Endometrial microvascular endothelial cells (primary cell): ENCODE results near the gene HMGXB4. TPM values are rescaled to one million over a fixed set of nuclear protein-coding genes. Genes with fewer than 3 reads are reported as not detected.
"Not testable (repeated sequence)": the region's sequence is repeated elsewhere in the genome, so short reads cannot be mapped to it uniquely, and the experiment has no call there.

Source experiments
- in situ Hi-C: cut with HindIII; loops from 2 replicates; pipeline ENCODE4 v1.10.0; 2017; ENCODE audit warnings: low sequenced_read_pairs, low pct_unique_long_range_greater_than_20kb; ENCODE audit errors: inconsistent ontology term
- total RNA-seq: library from RNA; depleted of rRNA; stranded (reverse); fragments of >200 nt; gene quantifications from one replicate; pipeline ENCODE4 v1.2.3, GENCODE V29; 2015; ENCODE audit errors: inconsistent ontology term

The HMGXB4 gene
- total RNA-seq, 1 donor from 2014 or later = 12.9 TPM

DNA sequence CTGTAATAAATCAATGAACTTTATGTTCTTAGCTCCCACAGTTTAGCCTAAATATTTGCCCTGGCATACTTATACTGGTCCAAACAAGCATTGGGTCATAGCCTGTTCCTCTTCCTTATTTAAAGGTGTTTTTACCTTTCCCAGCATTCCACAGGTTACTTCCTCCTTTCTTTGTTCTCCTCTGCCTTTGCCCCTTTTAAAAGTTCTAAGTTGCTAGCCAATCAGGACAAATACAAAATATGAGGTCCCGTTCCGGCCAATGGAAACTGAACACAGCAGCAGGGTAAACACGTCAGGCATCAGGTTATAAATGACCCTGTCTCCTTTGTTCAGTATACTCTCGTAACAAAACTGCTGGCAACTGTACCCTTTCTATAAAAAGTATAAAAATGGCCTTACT, 12.8 kb upstream of the HMGXB4 start:
- in situ Hi-C loops = not testable (repeated sequence)

DNA sequence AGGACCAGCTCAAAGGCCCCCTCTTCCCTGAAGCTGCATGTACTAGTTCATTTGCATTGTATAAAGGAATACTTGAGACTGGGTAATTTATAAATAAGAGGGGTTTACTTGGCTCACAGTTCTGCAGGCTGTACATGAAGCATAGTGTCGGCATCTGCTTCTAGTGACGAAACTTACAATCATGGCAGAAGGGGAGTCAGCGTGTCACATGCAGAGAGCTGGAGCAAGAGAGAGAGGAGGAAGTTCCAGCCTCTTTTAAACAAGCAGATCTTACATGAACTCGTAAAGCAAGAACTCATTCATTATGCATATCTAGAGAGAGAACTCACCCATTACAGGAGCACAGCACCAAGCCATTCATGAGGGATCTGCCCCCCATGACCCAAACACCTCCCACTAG, 7.1 kb upstream of the HMGXB4 start:
- in situ Hi-C loops = no loop called here

DNA sequence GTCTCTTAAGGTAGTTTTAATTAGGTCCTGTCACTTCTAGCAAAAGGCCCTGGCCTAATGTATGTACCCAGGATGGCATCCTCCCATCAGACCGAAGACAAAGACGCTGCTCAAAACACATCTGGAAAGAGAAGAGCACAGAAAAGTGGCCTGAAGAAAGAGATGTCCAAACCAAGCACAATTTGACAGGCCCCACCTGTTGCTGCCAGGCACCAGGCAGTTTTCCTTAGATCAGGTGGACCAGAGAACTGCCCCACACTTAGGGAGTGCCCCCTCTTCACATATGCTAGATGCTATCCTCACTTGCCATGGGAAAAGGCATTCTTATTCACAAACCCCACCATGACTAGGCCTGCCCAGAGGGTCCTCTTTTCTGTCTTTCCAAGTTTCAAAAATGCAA, 3.3 kb upstream of the HMGXB4 start:
- in situ Hi-C loops = no loop called here

DNA sequence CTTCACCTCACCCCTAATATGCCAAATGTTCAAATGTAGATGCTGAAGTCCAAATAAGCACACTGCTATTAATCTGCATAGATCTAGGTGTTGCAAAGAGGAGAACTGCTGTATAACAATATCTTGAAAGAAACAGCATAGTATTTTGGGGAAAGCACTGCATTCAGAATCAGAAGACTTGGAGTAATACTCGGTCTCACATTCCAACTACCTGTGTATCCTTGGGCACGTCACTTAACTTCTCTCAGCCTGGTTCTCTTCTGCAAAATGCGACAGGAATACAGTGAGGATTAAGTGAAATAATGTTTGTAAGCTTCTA, 332 bp upstream of the HMGXB4 start:
- in situ Hi-C loops = no loop called here

DNA sequence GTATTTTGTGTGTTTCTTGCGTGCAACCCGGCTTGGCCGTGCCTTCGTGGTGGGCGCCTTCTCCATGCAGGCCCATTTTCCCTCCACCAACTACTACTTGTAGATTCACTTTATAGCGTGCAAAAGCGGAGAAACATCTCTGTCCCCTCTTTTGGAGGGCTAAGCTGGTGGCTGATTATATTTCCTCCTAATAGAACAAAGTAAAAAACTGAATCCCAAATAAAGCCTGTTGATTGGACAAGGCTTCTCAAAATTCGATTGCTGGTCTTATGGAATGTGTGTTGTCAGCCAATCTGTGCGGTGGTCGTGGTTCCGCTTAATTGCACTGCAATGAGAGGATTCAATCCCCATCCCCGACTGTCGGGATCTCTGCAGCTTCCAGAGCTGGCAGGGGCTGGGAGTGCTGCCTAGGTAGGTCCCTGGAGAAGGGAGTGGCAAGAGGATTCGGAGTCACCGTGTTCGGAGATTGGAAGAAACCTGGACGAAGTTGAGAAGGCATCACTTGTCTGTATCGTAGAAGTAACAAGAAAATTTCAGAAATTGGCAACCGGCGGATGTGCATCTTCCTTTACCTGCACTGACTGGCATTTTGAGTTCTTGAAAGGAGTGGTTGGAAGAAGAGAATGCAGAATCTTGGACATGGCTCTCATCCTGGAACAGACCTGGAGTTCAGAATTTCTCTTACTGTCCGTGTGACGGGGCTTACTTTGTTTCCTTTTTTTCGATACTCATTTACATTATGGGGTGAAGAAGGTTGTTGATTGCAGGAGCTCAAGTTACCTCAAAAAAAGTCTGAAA, 1.1 kb downstream of the HMGXB4 start:
- in situ Hi-C loops = no loop called here

DNA sequence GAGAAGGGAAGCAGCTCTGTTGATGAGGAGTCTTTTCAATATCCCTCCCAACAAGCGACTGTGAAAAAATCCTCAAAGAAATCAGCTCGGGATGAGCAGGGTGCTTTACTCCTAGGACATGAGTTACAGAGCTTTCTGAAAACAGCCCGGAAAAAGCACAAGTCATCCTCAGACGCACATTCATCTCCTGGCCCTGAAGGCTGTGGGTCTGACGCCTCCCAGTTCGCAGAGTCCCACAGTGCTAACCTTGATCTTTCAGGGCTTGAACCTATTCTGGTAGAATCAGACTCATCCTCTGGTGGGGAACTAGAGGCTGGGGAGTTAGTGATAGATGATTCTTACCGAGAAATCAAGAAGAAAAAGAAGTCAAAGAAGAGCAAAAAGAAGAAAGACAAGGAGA, 7.7 kb downstream of the HMGXB4 start:
- in situ Hi-C loops = no loop called here

DNA sequence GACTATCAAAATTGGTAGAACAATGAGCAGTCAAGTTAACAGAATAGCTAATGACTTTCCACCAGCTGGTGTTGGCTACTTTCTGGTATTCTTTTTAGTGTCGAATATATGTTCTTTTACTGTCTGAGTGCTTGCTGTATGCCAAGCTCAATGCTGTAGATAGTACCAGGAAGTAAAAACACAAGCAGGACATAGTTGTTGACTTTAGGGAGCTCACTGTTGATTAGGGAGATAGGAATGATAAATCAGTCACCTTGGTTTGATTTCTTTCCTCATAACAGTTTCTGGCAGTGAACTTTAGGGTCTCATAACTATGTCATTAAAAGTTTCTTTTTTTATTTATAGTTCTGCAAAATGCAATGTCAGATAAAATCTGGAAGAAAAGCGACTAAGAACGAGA, 9.0 kb downstream of the HMGXB4 start:
- in situ Hi-C loops = no loop called here

DNA sequence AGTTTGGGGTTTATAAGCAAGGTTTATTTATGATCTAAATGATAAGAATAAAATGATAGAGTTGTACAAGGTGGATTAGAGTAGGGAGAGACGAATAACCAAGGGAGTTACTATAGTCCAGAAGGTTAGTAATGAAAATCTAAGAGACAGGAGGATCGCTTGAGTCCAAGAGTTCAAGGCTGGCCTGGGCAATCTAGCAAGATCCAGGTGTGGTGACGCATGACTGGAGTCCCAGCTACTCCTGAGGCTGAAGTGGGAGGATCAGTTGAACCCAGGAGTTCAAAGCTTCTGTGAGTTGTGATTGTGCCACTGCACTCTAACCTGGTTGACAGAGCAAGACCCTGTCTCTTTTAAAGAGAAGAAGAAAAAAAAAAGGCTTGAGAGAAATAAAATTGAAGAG, 12.3 kb downstream of the HMGXB4 start:
- in situ Hi-C loops = no loop called here

DNA sequence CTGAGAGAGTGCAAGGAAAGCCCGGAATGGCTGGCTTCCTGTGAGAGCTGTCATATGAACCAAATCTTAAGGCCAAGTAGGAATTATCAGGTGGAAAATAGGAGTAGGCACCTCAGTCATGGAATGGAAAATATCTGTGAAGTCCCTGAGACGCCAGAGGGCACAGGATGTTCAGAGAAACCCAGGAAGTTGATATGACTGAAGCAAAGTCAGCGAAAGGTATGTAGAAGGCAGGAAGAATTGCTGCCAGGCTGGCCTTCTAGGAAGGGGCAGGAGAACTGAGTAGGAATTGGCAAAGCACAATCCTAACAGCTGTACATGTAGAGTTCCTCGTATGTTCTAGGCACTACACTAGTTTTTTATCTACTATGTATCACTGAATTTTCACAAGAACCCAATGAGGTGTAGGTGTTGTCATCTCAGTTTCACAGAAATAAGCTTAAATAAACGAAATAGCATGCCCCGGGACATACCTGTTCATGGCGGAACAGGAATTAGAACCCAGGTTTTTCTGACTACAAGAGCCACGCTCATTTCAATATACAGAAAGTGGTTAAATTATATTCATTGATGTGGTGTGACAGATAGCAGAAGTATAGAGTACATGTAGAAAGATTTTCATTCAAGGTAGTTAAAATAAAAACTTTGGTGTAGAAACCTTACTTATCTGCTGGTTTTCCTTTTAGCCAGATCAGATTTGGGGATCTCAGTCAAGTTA, 17.0 kb downstream of the HMGXB4 start:
- in situ Hi-C loops = no loop called here

DNA sequence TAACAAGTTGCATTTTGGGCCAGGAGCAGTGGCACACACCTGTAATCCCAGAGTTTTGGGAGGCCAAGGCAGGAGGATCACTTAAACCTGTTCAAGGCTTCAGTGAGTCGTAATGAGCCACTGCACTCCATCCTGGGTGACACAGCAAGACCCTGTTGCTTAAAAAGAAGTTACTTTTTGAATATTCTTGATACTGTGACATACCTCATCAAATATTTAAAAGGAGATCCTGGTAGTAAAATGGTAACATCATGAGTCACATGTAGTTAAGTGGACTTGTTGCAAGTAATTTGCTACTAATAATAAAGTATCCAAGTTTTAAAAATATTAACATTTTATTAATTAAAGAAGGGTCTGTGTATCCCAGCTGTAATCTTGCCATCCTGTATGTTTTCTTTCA, 18.3 kb downstream of the HMGXB4 start:
- in situ Hi-C loops = no loop called here

DNA sequence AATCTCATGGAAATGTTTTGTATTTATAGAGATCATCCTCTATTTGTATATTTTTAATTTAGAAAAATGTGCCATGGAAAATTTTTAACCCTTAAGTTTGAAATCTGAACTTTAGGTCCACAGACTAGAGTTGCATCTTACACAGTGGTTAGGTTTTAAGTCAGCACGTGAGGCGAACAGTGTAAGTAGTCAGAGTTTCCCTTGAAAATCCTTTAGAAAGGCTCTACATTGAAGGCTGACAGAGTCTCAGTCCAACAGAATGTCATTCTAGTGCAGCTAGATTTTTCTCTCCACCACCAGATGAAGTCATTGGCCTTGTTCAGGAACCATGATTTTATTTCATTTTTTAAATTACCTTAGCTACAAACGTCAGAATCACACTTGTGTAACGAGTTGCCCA, 18.7 kb downstream of the HMGXB4 start:
- in situ Hi-C loops = no loop called here

DNA sequence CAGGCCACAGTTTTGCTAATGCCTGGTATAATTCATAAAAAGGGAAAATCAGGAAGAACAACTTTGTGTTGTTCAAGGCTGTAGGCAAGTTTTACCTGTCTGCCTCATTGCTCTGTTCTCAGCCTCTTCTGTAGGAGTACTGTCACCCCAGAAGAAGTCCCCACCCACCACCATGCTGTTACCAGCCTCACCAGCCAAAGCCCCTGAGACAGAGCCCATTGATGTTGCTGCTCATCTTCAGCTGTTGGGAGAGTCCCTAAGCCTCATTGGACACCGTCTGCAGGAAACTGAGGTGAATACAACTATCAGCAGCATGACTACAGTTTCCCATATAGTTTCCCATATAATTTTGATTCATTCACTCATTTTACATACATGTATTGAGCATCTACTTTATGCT, 30.8 kb downstream of the HMGXB4 start:
- in situ Hi-C loops = no loop called here

DNA sequence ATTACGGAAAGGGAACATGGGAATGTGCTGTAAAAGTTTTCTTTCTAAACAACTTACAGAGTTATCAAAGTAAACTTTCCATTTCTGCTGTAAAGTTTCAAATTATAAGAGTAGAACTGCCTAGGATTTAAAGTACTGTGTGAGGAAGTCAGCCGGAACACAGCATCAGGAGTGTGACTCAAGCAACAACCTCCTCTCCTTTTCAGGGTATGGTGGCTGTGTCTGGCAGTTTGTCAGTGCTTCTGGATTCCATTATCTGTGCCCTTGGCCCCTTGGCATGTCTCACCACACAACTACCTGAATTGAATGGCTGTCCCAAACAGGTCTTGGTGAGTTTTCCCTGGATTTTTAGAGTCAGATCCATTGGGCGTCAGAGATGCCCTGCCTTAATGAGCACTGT, 35.5 kb downstream of the HMGXB4 start:
- in situ Hi-C loops = no loop called here

DNA sequence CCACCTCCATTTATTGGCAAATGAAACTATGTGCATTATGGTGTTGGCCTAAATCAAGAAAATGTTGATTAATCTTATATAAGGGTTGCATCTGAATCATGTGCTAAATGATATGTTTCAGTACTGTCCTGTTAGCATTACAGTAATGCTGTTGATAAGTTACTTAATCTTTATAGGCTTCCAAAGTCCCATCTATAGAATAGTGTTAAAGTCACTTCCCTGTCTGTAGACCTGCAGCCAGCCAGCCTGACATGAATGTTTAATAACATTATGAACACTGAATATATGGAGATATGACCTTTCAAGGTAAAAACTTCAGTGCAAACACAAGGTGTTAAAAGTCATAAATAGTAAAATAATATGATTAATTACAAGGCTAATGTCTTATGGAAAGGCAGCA, 38.8 kb downstream of the HMGXB4 start:
- in situ Hi-C loops = no loop called here

DNA sequence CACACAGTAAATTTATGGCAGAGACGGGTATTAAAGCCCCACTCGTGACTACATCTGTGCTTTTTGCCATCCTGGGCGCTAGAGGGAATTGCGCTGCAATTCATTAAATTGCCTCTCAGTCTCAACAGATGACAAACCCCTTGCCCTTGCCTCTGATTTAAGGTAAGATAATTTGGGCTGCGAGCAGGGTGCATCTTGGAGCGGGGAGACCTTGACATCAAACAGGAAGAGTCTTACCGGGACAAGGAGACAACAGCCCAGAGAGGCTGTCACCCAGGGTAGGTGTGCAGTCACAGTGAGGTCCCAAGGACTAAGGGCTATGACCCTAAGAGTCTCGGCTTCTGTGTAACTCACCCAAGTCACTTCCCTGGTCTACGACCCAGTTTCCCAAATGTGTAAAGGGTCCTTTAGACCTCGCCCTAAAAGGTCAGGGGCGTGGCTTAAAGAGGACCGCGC, 42.0 kb downstream of the HMGXB4 start:
- in situ Hi-C loops = no loop called here

DNA sequence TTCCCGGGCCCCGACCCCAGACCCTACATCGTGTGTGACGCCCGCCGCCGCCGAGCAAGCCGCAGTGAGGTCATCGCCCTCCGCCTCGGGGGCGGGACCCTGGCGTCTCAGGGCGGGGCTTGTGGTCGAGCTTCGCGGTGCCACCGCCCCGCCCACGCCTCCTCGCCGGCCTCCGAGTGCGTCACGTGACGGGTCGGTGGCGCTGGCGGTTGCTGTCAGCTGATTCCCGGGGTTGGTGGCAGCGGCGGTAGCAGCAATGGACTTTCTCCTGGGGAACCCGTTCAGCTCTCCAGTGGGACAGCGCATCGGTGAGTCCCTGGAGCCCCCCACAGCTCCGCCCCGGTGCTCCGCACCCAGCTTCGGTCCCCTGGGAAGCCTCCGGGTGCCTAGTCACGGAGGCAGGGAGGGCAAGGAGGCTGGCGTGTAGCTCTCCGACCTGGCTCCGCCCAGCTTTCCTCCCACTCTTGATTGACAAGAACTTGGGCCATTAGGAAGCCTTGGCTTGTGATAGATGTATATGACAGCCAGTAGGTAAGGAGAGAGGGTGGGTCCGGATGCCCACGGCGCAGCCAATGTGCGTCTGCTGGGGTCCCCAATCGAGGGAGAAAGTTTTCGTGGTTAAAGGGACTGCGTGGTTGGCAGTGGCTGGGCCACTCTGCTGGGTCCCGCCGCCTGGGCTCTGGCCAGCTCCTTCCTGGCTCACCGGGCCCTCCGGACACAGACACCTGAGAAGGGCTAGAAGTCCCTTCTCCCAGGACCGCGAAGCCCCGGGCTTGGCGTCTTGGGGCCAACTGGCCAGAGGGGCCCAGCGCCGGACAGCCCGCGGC, 42.6 kb downstream of the HMGXB4 start, which contains the start of gene TOM1:
Gene TOM1 (plus strand): TSS at position 222 of the 827 bp plus-strand sequence. CDS start 35 bp downstream, at position 257.
- in situ Hi-C loops = no loop called here

DNA sequence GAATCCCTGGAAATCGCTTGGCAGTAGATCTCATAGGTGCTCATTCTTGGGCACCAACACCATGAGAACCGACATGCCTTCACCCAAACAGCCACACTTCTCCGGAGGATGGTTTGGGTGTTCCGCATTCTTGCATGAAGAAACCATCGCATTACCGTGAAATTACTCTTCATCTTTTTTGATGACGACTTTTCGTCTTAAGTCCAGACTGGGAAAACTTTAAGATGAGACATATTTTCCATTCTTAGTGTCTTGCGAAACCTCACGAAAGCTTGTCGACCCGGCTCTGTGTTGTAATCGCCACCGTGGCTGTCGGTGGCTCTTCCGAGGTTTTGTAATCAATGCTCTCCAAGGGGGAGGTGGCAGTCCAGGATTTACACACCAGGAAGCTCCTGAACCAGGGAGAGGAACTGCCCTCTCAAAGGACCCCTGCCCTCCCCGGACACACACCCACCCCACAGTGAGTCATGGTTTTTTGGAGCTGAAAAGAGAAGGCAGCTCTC, 44.1 kb downstream of the HMGXB4 start:
- in situ Hi-C loops = no loop called here

DNA sequence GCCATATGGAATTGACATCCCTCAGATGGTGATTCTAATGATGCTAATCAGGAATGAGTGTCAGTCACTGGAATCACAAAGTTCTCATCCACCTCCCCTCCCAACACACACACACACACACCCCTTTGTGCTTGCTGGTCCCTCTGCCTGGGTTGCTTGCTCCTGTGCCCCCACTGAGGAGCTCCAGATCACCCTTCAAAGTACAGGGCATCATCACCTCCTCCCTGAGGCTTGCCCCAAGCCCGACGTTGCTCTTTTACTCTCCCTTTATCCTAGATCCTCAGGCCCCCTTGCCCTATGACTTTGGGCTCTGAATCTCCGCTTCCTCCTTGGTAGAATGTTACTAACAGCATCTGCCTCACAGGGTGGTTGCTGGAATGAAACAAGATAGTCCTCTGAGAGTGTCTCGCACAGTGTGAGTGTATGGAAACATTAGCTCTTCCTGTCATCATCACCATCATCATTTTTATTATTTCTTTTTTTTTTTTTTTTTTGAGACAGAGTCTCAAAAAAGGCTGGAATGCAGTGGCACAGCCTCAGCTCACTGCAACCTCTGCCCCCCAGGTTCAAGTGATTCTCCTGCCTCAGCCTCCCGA, 45.8 kb downstream of the HMGXB4 start:
- in situ Hi-C loops = no loop called here

DNA sequence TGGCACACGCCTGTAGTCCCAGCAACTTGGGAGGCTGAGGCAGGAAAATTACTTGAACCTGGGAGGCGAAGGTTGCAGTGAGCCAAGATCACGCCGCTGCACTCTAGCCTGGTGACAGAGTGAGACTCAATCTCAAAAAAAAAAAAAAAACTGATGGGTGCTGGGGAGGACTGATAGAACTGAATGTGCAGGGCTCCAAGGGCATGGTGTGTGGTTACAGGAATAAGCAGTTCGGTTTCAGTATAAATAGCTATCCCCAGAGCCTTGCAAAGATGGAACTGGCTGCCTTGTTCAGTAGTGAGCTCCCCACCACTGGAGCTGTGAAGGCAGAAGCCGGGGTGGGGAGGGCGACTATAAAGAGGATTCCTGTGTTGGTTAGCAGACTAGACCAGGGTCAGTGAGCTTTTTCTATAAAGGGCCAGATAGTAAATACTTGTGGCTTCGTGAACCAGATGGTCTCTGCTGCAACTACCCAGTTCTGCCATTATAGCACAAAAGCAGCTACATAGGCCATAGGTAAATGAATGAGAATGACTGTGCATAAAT, 48.3 kb downstream of the HMGXB4 start:
- in situ Hi-C loops = no loop called here
